ENCODE measurements around the gene BRICD5. TPM values are rescaled to one million over a fixed set of nuclear protein-coding genes. Genes with fewer than 3 reads are reported as not detected.

BRICD5 gene
- total RNA-seq, 1 donor from 2014 or later, result 1.4 TPM

DNA sequence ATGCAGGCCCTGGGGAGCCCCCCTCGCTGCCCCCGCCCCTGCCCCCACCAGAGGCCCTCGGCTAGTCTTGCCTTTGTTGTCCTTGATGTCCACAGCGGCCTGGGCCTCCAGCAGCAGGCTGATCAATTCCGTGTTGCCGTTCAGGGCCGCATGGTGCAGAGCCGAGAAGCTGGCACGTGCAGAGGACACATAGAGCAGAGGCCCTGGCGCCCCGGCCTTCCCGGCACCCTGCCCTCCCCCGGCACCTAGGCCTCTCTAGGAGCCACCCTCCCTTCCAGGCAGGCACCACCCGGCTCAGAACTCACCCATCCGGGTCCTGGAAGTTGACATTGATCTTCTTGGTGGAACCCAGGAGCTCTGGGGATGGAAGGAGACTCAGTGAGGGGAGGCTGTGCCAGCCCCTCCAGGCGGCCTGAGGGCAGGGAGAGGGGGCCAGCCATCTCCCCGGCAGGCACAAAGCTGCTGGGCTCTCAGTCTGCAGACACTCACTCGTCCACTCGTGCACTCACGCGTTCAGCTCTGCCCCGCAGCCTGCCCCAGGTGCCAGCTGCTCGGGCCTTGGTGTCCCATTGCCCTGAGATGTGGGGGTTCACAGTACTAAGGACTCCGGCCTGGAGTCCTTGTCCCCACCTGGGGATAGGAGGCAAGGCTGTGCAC, 20.5 kb downstream of the BRICD5 start:
- peaks cover 7% of the 10 kb centered on the region for H3K27me3 ChIP-seq
- no peaks in the 10 kb centered on the region for H3K9me3 ChIP-seq
- no peak for DNase-seq (ENCODE audit: low spot score in 2 of 2)
- H3K27ac ChIP-seq, result no peak overlapping the region
- TF ChIP-seq, protein P1, sequence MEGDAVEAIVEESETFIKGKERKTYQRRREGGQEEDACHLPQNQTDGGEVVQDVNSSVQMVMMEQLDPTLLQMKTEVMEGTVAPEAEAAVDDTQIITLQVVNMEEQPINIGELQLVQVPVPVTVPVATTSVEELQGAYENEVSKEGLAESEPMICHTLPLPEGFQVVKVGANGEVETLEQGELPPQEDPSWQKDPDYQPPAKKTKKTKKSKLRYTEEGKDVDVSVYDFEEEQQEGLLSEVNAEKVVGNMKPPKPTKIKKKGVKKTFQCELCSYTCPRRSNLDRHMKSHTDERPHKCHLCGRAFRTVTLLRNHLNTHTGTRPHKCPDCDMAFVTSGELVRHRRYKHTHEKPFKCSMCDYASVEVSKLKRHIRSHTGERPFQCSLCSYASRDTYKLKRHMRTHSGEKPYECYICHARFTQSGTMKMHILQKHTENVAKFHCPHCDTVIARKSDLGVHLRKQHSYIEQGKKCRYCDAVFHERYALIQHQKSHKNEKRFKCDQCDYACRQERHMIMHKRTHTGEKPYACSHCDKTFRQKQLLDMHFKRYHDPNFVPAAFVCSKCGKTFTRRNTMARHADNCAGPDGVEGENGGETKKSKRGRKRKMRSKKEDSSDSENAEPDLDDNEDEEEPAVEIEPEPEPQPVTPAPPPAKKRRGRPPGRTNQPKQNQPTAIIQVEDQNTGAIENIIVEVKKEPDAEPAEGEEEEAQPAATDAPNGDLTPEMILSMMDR (IDR thresholded peaks at IDR 0.05), result no peak
- peaks cover 0 to 2% of the 10 kb centered on the region in 2 donors for H3K4me1 ChIP-seq
- no peak overlapping the region for H3K4me3 ChIP-seq
- no peaks in the 10 kb centered on the region for H3K36me3 ChIP-seq
- intact Hi-C loops (cut with DNase I), result no loop called here

DNA sequence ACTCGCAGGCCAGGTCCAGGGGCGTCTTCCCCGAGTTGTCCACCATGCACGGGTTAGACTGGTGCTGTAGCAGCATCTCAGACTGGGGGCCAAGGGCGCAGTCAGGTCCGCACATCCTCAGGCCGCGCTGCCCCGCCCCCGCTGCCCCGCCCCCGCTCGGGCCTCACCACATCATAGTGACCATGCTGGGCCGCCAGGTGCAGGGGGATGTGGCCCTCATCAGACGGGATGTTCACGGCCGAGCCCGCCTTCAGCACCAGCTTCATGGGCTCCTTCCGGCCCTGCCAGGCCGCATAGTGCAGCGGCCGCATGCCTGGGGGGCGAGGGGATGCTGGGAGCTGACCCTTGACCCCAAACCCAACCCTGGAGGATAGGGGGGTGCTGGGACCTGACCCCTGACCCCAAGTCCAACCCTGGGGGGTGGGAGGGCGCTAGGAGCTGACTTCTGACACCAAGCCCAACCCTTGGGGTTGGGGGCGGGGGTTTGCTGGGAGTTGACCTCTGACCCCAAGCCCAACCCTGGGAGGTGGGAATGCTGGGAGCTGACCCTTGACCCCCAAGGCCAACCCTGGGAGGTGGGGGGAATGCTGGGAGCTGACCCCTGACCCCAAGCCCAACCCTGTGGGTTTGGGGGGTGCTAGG, 21.3 kb downstream of the BRICD5 start:
- Histone ChIP-seq H3K27me3 (no peaks in the 10 kb centered on the region), H3K36me3 (no peaks in the 10 kb centered on the region), H3K9me3 (no peaks in the 10 kb centered on the region), H3K4me3 (no peak overlapping the region), H3K4me1 (no peaks in the 10 kb centered on the region), H3K27ac (no peak overlapping the region)
- DNase-seq (ENCODE audit: low spot score in 2 of 2), result no peak
- intact Hi-C loops (cut with DNase I), result no loop called here
- TF ChIP-seq, protein P1 (IDR thresholded peaks at IDR 0.05), result no peak

DNA sequence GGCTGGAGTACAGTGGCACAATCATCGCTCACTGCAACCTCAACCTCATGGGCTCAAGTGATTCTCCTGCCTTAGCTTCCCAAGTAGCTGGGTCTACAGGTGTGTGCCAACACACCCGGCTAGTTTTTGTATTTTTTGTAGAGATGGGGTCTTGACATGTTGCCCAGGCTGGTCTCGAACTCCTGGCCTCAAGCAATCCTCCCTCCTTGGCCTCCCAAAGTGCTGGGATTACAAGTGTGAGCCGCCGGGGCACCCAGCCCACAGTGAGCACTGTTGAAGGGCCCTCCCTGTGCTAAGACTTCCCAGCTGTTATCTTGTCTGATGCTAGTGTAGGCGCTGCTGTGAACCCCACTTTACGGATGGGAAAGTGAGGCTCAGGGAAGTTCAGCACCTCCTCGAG, 22.3 kb downstream of the BRICD5 start:
- Histone ChIP-seq H3K4me1 (no peaks in the 10 kb centered on the region), H3K36me3 (no peaks in the 10 kb centered on the region), H3K4me3 (no peak overlapping the region), H3K27me3 (no peaks in the 10 kb centered on the region), H3K9me3 (no peaks in the 10 kb centered on the region), H3K27ac (no peak overlapping the region)
- DNase-seq (ENCODE audit: low spot score in 2 of 2), result no peak
- TF ChIP-seq, protein P1 (IDR thresholded peaks at IDR 0.05), result no peak
- intact Hi-C loops (cut with DNase I), result no loop called here

DNA sequence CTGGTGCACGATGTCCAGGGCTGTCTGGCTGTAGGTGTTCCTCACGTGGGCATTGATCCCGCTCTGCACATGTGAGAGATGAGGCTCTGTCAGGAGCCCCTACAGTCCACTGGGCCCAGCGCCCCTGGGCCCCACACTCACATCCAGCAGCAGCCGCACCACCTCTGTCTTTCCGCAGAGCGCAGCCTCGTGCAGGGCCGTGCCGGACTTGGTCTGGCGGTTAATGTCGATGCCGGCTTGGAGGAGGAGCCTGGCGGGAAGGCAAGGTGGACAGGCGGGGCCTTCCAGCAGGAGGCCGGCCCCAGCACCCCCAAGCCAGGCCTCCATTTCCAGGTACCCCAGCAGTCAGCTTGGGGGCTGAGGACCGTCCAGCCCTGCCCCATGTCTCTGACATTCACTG, 23.5 kb downstream of the BRICD5 start:
- DNase-seq (ENCODE audit: low spot score in 2 of 2), result no peak
- no peaks in the 10 kb centered on the region for H3K9me3 ChIP-seq
- H3K4me3 ChIP-seq, result no peak overlapping the region
- intact Hi-C loops (cut with DNase I), result no loop called here
- TF ChIP-seq, protein P1 (IDR thresholded peaks at IDR 0.05), result no peak
- no peaks in the 10 kb centered on the region for H3K36me3 ChIP-seq
- H3K27me3 ChIP-seq, result no peaks in the 10 kb centered on the region
- no peaks in the 10 kb centered on the region for H3K4me1 ChIP-seq
- H3K27ac ChIP-seq, result no peak overlapping the region

DNA sequence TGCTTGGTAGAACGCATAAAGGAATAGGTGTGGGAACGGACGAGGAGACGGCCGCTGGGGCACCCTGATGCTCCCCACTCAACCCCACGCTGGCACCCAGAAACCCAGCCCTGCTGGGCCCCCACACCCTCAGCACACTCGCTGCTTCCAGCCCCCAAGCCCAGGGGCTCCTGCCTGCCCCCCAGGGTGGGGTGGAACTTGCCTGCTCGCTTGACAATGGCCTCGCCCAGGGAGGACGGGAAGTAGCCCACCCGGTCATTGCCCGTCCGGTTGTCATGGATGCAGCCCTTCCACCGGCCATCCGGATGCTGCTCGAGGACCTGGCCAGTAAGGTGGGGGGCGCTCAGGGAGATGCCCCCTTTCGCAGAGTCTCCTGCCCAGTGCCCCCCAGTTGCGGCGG, 24.2 kb downstream of the BRICD5 start:
- intact Hi-C loops (cut with DNase I), result no loop called here
- no peak overlapping the region for H3K27ac ChIP-seq
- H3K36me3 ChIP-seq, result no peaks in the 10 kb centered on the region
- H3K27me3 ChIP-seq, result no peaks in the 10 kb centered on the region
- TF ChIP-seq, protein P1 (IDR thresholded peaks at IDR 0.05), result no peak
- no peak for DNase-seq (ENCODE audit: low spot score in 2 of 2)
- no peaks in the 10 kb centered on the region for H3K4me1 ChIP-seq
- H3K9me3 ChIP-seq, result no peaks in the 10 kb centered on the region
- no peak overlapping the region for H3K4me3 ChIP-seq

All from ascending aorta (tissue), 2 donors.